HepG2 (cell line): ENCODE results near the gene SNHG17. TPM values are rescaled to one million over a fixed set of nuclear protein-coding genes. Genes with fewer than 3 reads are reported as not detected.

Source experiments
- CHCHD3 ChIP-seq: sonication (generic); formaldehyde crosslinking; IDR thresholded peaks from 2 replicates; pipeline ENCODE4 v1.8.0; 2022; ENCODE audit warnings: mild to moderate bottlenecking, missing genetic modification reagents, moderate library complexity
- ETV6 ChIP-seq: sonication (generic); formaldehyde crosslinking; conservative IDR thresholded peaks from 2 replicates; pipeline ENCODE4 v1.4.0; 2020; ENCODE audit warnings: missing genetic modification reagents
- GFI1 ChIP-seq: sonication (generic); formaldehyde crosslinking; IDR thresholded peaks from 2 replicates; pipeline ENCODE4 v1.5.0; 2020; ENCODE audit warnings: missing genetic modification reagents, mild to moderate bottlenecking, borderline replicate concordance
- HNRNPK ChIP-seq: fragments of 200-400 bp; formaldehyde crosslinking; IDR thresholded peaks from 2 replicates; pipeline ENCODE4 v1.6.1; 2018; ENCODE audit warnings: low read length, low read depth, moderate library complexity, mild to moderate bottlenecking; ENCODE audit not compliant: poor library complexity, severe bottlenecking
- ISX ChIP-seq: sonication (generic); formaldehyde crosslinking; conservative IDR thresholded peaks from 2 replicates; pipeline ENCODE4 v1.5.0; 2020; ENCODE audit warnings: missing genetic modification reagents
- KLF16 ChIP-seq, 2 experiments: sonication (generic) in 1 of 2; formaldehyde crosslinking in 1 of 2; IDR thresholded peaks; 2 replicates each; pipeline versions ENCODE4 v1.6.1 to v1.8.0; 2016 to 2023; ENCODE audit warnings: missing genetic modification reagents in 2 of 2, missing compliant biosample characterization in 1 of 2
- MED8 ChIP-seq: sonication (generic); formaldehyde crosslinking; IDR thresholded peaks from 2 replicates; pipeline ENCODE4 v1.8.1; 2023; ENCODE audit warnings: mild to moderate bottlenecking, missing genetic modification reagents; ENCODE audit not compliant: insufficient replicate concordance
- MEF2D ChIP-seq: sonication (generic); formaldehyde crosslinking; IDR thresholded peaks from 2 replicates; pipeline ENCODE4 v1.5.1; 2020; ENCODE audit warnings: mild to moderate bottlenecking, missing genetic modification reagents
- PCBP2 ChIP-seq: fragments of 200-400 bp; formaldehyde crosslinking; optimal IDR thresholded peaks from 2 replicates; pipeline ENCODE3; 2018; ENCODE audit warnings: low read length, low read depth; ENCODE audit not compliant: poor library complexity, severe bottlenecking
- YY1 ChIP-seq: IDR thresholded peaks from 2 replicates; pipeline ENCODE4 v1.6.1; 2011; ENCODE audit warnings: low read length, low read depth, moderate library complexity, mild to moderate bottlenecking; ENCODE audit not compliant: insufficient read depth, insufficient replicate concordance
- ZFP36L1 ChIP-seq: sonication (generic); formaldehyde crosslinking; IDR thresholded peaks from 2 replicates; pipeline ENCODE4 v1.8.0; 2022; ENCODE audit warnings: mild to moderate bottlenecking, missing genetic modification reagents, moderate library complexity
- ZMYM2 ChIP-seq: sonication (generic); formaldehyde crosslinking; IDR thresholded peaks from 2 replicates; pipeline ENCODE4 v1.8.0; 2022; ENCODE audit warnings: mild to moderate bottlenecking, missing genetic modification reagents
- ZMYM4 ChIP-seq: sonication (generic); formaldehyde crosslinking; IDR thresholded peaks from 2 replicates; pipeline ENCODE4 v1.8.1; 2023; ENCODE audit warnings: mild to moderate bottlenecking, missing genetic modification reagents
- ZNF180 ChIP-seq: sonication (generic); formaldehyde crosslinking; IDR thresholded peaks from 2 replicates; pipeline ENCODE4 v1.4.0; 2020; ENCODE audit warnings: low read depth, missing genetic modification reagents, borderline replicate concordance
- ZNF501 ChIP-seq: sonication (generic); formaldehyde crosslinking; IDR thresholded peaks from 2 replicates; pipeline ENCODE4 v1.5.1; 2020; ENCODE audit warnings: mild to moderate bottlenecking, moderate library complexity, missing genetic modification reagents
- ZNF510 ChIP-seq: sonication (generic); formaldehyde crosslinking; IDR thresholded peaks from 2 replicates; pipeline ENCODE4 v1.4.0; 2020; ENCODE audit warnings: low read depth, mild to moderate bottlenecking, missing genetic modification reagents
- ZNF7 ChIP-seq: IDR thresholded peaks from 2 replicates; pipeline ENCODE4 v1.6.1; 2016; ENCODE audit warnings: missing biosample characterization, missing genetic modification reagents
- ZNF879 ChIP-seq: sonication (generic); formaldehyde crosslinking; IDR thresholded peaks from 2 replicates; pipeline ENCODE4 v1.8.1; 2023; ENCODE audit warnings: missing genetic modification reagents
- polyA plus RNA-seq, 8 experiments: library from polyadenylated mRNA; depleted of rRNA in 3 of 8; stranded (reverse) in 7 of 8; unstranded in 1 of 8; fragments of >200 nt; fragmentation: Illumina TruSeq in 4 of 8; extraction: Trizol in 4 of 8; gene quantifications; 2 replicates each; pipeline versions ENCODE4 v1.2.1 to v1.2.3, GENCODE V29; 2011 to 2016; ENCODE audit warnings: low read depth in 4 of 8, missing spikeins in 1 of 8, mixed read lengths in 1 of 8; ENCODE audit not compliant: insufficient read depth in 1 of 8
- total RNA-seq, 5 experiments: library from RNA; depleted of rRNA; stranded (reverse); fragments of >200 nt; fragmentation: Illumina TruSeq; extraction: Trizol; gene quantifications; 2 replicates each; pipeline ENCODE4 v1.2.3, GENCODE V29; 2016; ENCODE audit warnings: low read depth in 1 of 5
- TF ChIP-seq, protein P1 (sequence below): IDR thresholded peaks from 2 replicates; pipeline ENCODE4 v1.6.1; 2016; ENCODE audit warnings: low read depth
- TF ChIP-seq, protein P2 (sequence below): sonication (generic); formaldehyde crosslinking; IDR thresholded peaks from 2 replicates; pipeline ENCODE4 v1.4.0; 2020; ENCODE audit warnings: mild to moderate bottlenecking, missing genetic modification reagents
- TF ChIP-seq, protein P3 (sequence below): sonication (generic); formaldehyde crosslinking; IDR thresholded peaks from 2 replicates; pipeline ENCODE4 v1.4.0; 2020; ENCODE audit warnings: mild to moderate bottlenecking, missing genetic modification reagents

SNHG17 gene
- total and polyA plus RNA-seq, 2 of the 13 experiments (the other 11 are each of a cell fraction or from before 2014, with no cell fraction given), result 26.2 to 41.2 TPM

DNA sequence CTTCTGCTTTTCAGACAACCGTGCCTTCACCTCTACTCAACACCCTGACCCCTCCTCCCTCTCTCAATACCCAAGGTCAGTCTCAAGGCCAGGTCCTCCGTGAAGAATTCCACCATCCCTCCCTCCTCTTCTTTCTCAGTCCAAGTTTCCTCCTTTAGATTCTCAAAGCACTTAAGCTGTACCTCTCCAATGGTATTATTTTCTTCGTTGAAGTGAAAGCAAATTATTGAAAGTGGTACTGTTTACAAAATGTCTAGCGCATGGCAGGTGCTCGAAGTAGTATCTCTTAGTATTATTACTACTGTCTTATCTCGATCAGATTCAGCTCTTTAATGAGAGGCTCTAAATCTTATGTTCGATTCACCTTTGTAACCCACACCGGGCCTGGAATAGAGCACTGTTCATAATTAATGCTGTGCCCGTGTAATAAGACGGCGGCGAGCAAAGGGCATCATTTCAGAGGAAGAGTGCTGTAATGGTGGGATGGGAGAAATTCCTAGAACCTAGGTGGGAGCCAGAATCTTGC, 36.9 kb upstream of the SNHG17 start (continued):
- TF ChIP-seq, protein P1, sequence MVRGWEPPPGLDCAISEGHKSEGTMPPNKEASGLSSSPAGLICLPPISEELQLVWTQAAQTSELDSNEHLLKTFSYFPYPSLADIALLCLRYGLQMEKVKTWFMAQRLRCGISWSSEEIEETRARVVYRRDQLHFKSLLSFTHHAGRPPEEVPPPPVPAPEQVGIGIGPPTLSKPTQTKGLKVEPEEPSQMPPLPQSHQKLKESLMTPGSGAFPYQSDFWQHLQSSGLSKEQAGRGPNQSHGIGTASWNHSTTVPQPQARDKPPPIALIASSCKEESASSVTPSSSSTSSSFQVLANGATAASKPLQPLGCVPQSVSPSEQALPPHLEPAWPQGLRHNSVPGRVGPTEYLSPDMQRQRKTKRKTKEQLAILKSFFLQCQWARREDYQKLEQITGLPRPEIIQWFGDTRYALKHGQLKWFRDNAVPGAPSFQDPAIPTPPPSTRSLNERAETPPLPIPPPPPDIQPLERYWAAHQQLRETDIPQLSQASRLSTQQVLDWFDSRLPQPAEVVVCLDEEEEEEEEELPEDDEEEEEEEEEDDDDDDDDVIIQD (CRISPR knock-in tag), result no peak
- no peak for TF ChIP-seq MED8 (CRISPR knock-in tag)
- TF ChIP-seq ISX, result no peak
- TF ChIP-seq ZMYM4, result no peak
- TF ChIP-seq ZFP36L1 (CRISPR knock-in tag), result no peak
- TF ChIP-seq ZNF879 (CRISPR knock-in tag), result no peak
- TF ChIP-seq, protein P2, sequence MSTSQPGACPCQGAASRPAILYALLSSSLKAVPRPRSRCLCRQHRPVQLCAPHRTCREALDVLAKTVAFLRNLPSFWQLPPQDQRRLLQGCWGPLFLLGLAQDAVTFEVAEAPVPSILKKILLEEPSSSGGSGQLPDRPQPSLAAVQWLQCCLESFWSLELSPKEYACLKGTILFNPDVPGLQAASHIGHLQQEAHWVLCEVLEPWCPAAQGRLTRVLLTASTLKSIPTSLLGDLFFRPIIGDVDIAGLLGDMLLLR (CRISPR knock-in tag), result no peak
- TF ChIP-seq GFI1 (CRISPR knock-in tag), result no peak
- no peak for TF ChIP-seq YY1
- TF ChIP-seq PCBP2, result peak; percentile 69
- TF ChIP-seq MEF2D (CRISPR knock-in tag), result no peak
- TF ChIP-seq ZMYM2 (CRISPR knock-in tag), result no peak
- TF ChIP-seq, protein P3, sequence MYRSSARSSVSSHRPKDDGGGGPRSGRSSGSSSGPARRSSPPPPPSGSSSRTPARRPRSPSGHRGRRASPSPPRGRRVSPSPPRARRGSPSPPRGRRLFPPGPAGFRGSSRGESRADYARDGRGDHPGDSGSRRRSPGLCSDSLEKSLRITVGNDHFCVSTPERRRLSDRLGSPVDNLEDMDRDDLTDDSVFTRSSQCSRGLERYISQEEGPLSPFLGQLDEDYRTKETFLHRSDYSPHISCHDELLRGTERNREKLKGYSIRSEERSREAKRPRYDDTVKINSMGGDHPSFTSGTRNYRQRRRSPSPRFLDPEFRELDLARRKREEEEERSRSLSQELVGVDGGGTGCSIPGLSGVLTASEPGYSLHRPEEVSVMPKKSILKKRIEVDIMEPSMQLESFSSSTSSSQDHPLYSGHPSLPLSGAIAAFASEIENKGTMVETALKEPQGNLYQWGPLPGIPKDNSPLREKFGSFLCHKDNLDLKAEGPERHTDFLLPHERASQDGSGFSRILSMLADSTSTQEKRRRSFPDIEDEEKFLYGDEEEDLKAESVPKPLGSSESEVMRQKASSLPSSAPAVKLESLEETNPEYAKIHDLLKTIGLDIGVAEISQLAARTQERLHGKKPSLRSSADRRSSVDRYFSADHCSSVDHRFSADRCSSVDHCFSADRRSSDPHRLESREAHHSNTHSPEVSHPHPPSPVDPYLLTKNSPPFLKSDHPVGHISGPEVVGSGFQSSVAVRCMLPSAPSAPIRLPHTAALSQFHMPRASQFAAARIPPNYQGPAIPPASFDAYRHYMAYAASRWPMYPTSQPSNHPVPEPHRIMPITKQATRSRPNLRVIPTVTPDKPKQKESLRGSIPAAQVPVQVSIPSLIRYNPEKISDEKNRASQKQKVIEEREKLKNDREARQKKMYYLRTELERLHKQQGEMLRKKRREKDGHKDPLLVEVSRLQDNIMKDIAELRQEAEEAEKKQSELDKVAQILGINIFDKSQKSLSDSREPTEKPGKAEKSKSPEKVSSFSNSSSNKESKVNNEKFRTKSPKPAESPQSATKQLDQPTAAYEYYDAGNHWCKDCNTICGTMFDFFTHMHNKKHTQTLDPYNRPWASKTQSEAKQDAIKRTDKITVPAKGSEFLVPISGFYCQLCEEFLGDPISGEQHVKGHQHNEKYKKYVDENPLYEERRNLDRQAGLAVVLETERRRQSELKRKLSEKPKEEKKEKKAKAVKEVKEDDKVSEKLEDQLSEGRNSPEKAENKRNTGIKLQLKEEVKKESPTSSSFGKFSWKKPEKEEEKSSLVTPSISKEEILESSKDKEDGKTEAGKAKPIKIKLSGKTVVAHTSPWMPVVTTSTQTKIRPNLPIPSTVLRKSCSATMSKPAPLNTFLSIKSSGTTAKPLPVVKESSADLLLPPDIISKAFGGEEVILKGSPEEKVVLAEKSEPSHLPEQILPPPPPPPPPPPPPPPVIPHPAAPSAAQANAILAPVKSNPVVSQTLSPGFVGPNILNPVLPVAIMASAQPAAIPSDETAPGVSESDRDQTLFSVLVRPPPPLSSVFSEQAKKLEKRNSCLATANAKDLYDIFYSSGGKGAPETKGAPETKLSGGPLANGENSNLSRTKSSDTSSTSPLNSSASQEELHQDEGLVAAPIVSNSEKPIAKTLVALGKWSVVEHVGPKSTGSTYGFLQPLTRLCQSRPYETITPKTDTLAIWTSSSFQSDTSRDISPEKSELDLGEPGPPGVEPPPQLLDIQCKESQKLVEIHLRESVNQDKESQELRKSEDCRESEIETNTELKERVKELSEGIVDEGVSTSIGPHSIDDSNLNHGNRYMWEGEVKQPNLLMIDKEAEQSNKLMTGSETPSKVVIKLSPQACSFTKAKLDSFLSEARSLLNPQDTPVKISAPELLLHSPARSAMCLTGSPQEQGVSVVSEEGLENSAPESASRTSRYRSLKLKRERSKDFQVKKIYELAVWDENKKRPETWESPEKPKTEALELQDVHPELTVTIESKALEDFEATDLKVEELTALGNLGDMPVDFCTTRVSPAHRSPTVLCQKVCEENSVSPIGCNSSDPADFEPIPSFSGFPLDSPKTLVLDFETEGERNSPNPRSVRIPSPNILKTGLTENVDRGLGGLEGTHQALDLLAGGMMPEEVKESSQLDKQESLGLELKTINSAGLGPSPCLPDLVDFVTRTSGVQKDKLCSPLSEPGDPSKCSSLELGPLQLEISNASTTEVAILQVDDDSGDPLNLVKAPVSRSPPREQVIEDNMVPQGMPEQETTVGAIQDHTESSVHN (CRISPR knock-in tag), result 0 out of 2 replicates have a peak, but pooled peaks have one; percentile 56
- TF ChIP-seq CHCHD3 (CRISPR knock-in tag), result no peak
- no peak for TF ChIP-seq ZNF501 (CRISPR knock-in tag)
- no peak for TF ChIP-seq KLF16 (CRISPR knock-in tag; IDR thresholded peaks at IDR 0.05)
- no peak for TF ChIP-seq ZNF510 (CRISPR knock-in tag)
- TF ChIP-seq ZNF180 (CRISPR knock-in tag), result no peak
- TF ChIP-seq ZNF7, result 0 out of 2 replicates have a peak, but pooled peaks have one; percentile 4
- TF ChIP-seq ETV6 (CRISPR knock-in tag), result no peak
- no peak for TF ChIP-seq HNRNPK
